Measurements from ENCODE around the gene HDHD2. TPM values are rescaled to one million over a fixed set of nuclear protein-coding genes. Genes with fewer than 3 reads are reported as not detected.

The HDHD2 gene
- total and polyA plus RNA-seq, 2 of the 13 experiments (the other 11 are each of a cell fraction or from before 2014, with no cell fraction given) = 10.2 to 34.7 TPM

DNA sequence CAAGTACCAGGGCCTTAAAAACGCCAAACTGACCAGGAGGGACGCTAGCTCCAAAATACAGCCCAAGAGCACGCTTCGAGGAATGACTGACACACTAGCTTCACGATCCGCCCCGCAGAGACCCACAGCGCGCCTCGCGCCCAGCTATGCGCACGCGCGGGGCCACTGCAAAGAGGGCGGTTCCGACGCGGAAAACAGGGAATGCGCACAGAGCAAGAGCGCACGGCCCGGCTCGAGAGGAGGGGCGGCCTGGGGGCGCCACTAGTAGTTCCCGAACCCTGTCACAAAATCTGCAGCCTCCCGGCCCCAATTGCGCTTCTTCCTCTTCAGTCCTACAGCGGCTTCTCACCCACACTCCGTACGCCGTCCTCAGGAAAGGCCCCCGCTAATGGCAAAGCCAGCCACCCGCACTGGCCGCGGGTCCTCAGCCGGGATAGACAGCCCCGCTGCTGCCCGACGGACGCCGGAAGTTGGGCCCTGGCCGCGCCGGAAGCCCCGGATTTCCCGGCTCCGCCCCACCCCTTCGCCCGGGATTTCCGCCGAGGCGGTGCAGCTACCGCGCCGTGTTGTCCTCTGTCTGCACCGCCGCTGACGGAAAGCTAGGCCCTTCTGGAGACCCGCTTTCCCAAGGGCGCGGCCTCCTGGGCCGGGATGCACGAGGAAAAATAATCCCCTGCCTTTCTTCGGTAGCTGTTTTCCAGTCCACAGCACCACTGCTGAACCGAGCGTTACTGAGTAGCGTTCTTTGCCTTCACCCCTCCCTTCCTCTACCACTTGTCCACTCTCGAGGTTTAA, at the start of gene HDHD2 (continued):
- TF ChIP-seq, protein P1, sequence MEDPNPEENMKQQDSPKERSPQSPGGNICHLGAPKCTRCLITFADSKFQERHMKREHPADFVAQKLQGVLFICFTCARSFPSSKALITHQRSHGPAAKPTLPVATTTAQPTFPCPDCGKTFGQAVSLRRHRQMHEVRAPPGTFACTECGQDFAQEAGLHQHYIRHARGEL (CRISPR knock-in tag; IDR thresholded peaks at IDR 0.05) = 0 out of 2 replicates have a peak, but pooled peaks have one; percentile 35
- no peak for TF ChIP-seq RBM22 (optimal IDR thresholded peaks at IDR 0.05; ENCODE audit: low read length)
- TF ChIP-seq GTF2F1 (IDR thresholded peaks at IDR 0.05; ENCODE audit: low read length) = no peak
- TF ChIP-seq, protein P2, sequence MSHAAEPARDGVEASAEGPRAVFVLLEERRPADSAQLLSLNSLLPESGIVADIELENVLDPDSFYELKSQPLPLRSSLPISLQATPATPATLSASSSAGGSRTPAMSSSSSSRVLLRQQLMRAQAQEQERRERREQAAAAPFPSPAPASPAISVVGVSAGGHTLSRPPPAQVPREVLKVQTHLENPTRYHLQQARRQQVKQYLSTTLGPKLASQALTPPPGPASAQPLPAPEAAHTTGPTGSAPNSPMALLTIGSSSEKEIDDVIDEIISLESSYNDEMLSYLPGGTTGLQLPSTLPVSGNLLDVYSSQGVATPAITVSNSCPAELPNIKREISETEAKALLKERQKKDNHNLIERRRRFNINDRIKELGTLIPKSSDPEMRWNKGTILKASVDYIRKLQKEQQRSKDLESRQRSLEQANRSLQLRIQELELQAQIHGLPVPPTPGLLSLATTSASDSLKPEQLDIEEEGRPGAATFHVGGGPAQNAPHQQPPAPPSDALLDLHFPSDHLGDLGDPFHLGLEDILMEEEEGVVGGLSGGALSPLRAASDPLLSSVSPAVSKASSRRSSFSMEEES (CRISPR knock-in tag; IDR thresholded peaks at IDR 0.05) = peak; percentile 62; the same call in 1 of the 2 replicates
- TF ChIP-seq, protein P3, sequence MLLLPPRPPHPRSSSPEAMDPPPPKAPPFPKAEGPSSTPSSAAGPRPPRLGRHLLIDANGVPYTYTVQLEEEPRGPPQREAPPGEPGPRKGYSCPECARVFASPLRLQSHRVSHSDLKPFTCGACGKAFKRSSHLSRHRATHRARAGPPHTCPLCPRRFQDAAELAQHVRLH (CRISPR knock-in tag; IDR thresholded peaks at IDR 0.05; ENCODE audit: borderline replicate concordance, low read depth) = peak; percentile 80; the same call in 1 of the 2 replicates
- no peak for TF ChIP-seq ZNF879 (CRISPR knock-in tag; IDR thresholded peaks at IDR 0.05)
- TF ChIP-seq ZNF558 (CRISPR knock-in tag; IDR thresholded peaks at IDR 0.05; ENCODE audit: borderline replicate concordance) = no peak
- no peak; the same call in 1 of the 2 replicates for TF ChIP-seq GPN1 (CRISPR knock-in tag; IDR thresholded peaks at IDR 0.05; ENCODE audit: borderline replicate concordance)
- TF ChIP-seq, protein P4, sequence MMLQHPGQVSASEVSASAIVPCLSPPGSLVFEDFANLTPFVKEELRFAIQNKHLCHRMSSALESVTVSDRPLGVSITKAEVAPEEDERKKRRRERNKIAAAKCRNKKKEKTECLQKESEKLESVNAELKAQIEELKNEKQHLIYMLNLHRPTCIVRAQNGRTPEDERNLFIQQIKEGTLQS (CRISPR knock-in tag; IDR thresholded peaks at IDR 0.05) = no peak; the same call in 1 of the 2 replicates
- no peak for TF ChIP-seq NFE2L1 (CRISPR knock-in tag; IDR thresholded peaks at IDR 0.05; ENCODE audit: borderline replicate concordance)
- peak; percentile 82; the same call in 1 of the 2 replicates for TF ChIP-seq ZNF564 (CRISPR knock-in tag; IDR thresholded peaks at IDR 0.05)
- TF ChIP-seq AHR (CRISPR knock-in tag; IDR thresholded peaks at IDR 0.05) = no peak
- TF ChIP-seq ZNF207 (IDR thresholded peaks at IDR 0.05; ENCODE audit: borderline replicate concordance) = no peak
- no peak for TF ChIP-seq SOX13 (IDR thresholded peaks at IDR 0.05)
- TF ChIP-seq SOX13 (CRISPR knock-in tag; conservative IDR thresholded peaks at IDR 0.05 in 1 of 2, IDR thresholded peaks at IDR 0.05 in 1 of 2) = no peak
- TF ChIP-seq, protein P5, sequence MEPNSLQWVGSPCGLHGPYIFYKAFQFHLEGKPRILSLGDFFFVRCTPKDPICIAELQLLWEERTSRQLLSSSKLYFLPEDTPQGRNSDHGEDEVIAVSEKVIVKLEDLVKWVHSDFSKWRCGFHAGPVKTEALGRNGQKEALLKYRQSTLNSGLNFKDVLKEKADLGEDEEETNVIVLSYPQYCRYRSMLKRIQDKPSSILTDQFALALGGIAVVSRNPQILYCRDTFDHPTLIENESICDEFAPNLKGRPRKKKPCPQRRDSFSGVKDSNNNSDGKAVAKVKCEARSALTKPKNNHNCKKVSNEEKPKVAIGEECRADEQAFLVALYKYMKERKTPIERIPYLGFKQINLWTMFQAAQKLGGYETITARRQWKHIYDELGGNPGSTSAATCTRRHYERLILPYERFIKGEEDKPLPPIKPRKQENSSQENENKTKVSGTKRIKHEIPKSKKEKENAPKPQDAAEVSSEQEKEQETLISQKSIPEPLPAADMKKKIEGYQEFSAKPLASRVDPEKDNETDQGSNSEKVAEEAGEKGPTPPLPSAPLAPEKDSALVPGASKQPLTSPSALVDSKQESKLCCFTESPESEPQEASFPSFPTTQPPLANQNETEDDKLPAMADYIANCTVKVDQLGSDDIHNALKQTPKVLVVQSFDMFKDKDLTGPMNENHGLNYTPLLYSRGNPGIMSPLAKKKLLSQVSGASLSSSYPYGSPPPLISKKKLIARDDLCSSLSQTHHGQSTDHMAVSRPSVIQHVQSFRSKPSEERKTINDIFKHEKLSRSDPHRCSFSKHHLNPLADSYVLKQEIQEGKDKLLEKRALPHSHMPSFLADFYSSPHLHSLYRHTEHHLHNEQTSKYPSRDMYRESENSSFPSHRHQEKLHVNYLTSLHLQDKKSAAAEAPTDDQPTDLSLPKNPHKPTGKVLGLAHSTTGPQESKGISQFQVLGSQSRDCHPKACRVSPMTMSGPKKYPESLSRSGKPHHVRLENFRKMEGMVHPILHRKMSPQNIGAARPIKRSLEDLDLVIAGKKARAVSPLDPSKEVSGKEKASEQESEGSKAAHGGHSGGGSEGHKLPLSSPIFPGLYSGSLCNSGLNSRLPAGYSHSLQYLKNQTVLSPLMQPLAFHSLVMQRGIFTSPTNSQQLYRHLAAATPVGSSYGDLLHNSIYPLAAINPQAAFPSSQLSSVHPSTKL (CRISPR knock-in tag; IDR thresholded peaks at IDR 0.05) = 0 out of 2 replicates have a peak, but pooled peaks have one; percentile 24
- 0 out of 2 replicates have a peak, but pooled peaks have one; percentile 50 for TF ChIP-seq HOXA9 (CRISPR knock-in tag; IDR thresholded peaks at IDR 0.05; ENCODE audit: borderline replicate concordance)
- TF ChIP-seq HNRNPL (IDR thresholded peaks at IDR 0.05; ENCODE audit: low read depth, low read length) = peak; percentile 53; the same call in 1 of the 2 replicates
- TF ChIP-seq RXRB (CRISPR knock-in tag; IDR thresholded peaks at IDR 0.05; ENCODE audit: borderline replicate concordance) = peak; percentile 37; the same call in 1 of the 2 replicates
- TF ChIP-seq PCBP1 (IDR thresholded peaks at IDR 0.05; ENCODE audit: borderline replicate concordance, low read depth, low read length) = peak; percentile 51; the same call in 1 of the 2 replicates
- peak; percentile 73; the same call in 1 of the 2 replicates for TF ChIP-seq ZNF598 (CRISPR knock-in tag; IDR thresholded peaks at IDR 0.05; ENCODE audit: borderline replicate concordance)
- no peak for TF ChIP-seq ZNF101 (CRISPR knock-in tag; IDR thresholded peaks at IDR 0.05; ENCODE audit: borderline replicate concordance, low read depth)
